SK-N-SH treated with all-trans-retinoic acid at 6 μM for 48 hours (cell line): ENCODE measurements around the gene RPL21.

Experiments used
- ATAC-seq: fragments of 200-7000 bp; cut with Tn5 transposase; 3 replicates; pipeline ENCODE4 v1.9.1; 2020; ENCODE audit warnings: mild to moderate bottlenecking, moderate library complexity
- ARNTL ChIP-seq: fragments of 450-650 bp; formaldehyde crosslinking; IDR thresholded peaks from 2 replicates; pipeline ENCODE4 v1.5.0; 2020; ENCODE audit warnings: low read depth, mild to moderate bottlenecking, moderate library complexity, borderline replicate concordance
- BACH2 ChIP-seq: fragments of 250-450 bp; sonication (Bioruptor Pico); IDR thresholded peaks from 2 replicates; pipeline ENCODE4 v1.9.0; 2021; ENCODE audit warnings: mild to moderate bottlenecking, borderline replicate concordance
- CSDC2 ChIP-seq: fragments of 250-450 bp; sonication (Bioruptor Pico); IDR thresholded peaks from 2 replicates; pipeline ENCODE4 v1.5.0; 2020; ENCODE audit warnings: mild to moderate bottlenecking, moderate library complexity
- ESRRG ChIP-seq: fragments of 250-450 bp; sonication (Bioruptor Pico); IDR thresholded peaks from 2 replicates; pipeline ENCODE4 v1.6.1; 2021; ENCODE audit warnings: mild to moderate bottlenecking
- GLIS3 ChIP-seq: fragments of 250-450 bp; sonication (Bioruptor Pico); IDR thresholded peaks from 2 replicates; pipeline ENCODE4 v1.5.0; 2020; ENCODE audit warnings: mild to moderate bottlenecking, moderate library complexity
- ISL1 ChIP-seq: fragments of 250-450 bp; sonication (Bioruptor Pico); IDR thresholded peaks from 2 replicates; pipeline ENCODE4 v2.1.2; 2022; ENCODE audit warnings: mild to moderate bottlenecking, moderate library complexity
- OSR1 ChIP-seq: fragments of 250-450 bp; sonication (Bioruptor Pico); IDR thresholded peaks from 2 replicates; pipeline ENCODE4 v1.8.0; 2022; ENCODE audit warnings: moderate library complexity, mild to moderate bottlenecking, inconsistent platforms
- PPARA ChIP-seq: fragments of 250-450 bp; sonication (Bioruptor Pico); IDR thresholded peaks from 2 replicates; pipeline ENCODE4 v1.5.0; 2020; ENCODE audit warnings: mild to moderate bottlenecking, borderline replicate concordance
- RARB ChIP-seq: fragments of 250-450 bp; sonication (Bioruptor Pico); IDR thresholded peaks from 2 replicates; pipeline ENCODE4 v1.8.0; 2021; ENCODE audit warnings: mild to moderate bottlenecking, moderate library complexity
- SNAI2 ChIP-seq: fragments of 250-450 bp; sonication (Bioruptor Pico); IDR thresholded peaks from 2 replicates; pipeline ENCODE4 v1.5.0; 2020; ENCODE audit warnings: mild to moderate bottlenecking, moderate library complexity
- TCF4 ChIP-seq: fragments of 250-450 bp; sonication (Bioruptor Pico); IDR thresholded peaks from 2 replicates; pipeline ENCODE4 v1.8.0; 2021; ENCODE audit warnings: mild to moderate bottlenecking, moderate library complexity, borderline replicate concordance
- TOX ChIP-seq: fragments of 250-450 bp; sonication (Bioruptor Pico); IDR thresholded peaks from 2 replicates; pipeline ENCODE4 v1.8.0; 2021; ENCODE audit warnings: mild to moderate bottlenecking, moderate library complexity, borderline replicate concordance
- ZC3H10 ChIP-seq: fragments of 250-450 bp; sonication (Bioruptor Pico); IDR thresholded peaks from 2 replicates; pipeline ENCODE4 v1.5.1; 2021; ENCODE audit warnings: mild to moderate bottlenecking, moderate library complexity
- ZFP3 ChIP-seq: fragments of 250-450 bp; sonication (Bioruptor Pico); IDR thresholded peaks from 2 replicates; pipeline ENCODE4 v1.5.0; 2020; ENCODE audit warnings: mild to moderate bottlenecking, moderate library complexity
- ZFP30 ChIP-seq: fragments of 450-650 bp; formaldehyde crosslinking; IDR thresholded peaks from 2 replicates; pipeline ENCODE4 v1.5.0; 2022; ENCODE audit warnings: mild to moderate bottlenecking, moderate library complexity
- ZNF70 ChIP-seq: fragments of 450-650 bp; formaldehyde crosslinking; IDR thresholded peaks from 2 replicates; pipeline ENCODE4 v1.5.0; 2020; ENCODE audit warnings: mild to moderate bottlenecking, moderate library complexity
- ZNF8 ChIP-seq: fragments of 450-650 bp; formaldehyde crosslinking; IDR thresholded peaks from 2 replicates; pipeline ENCODE4 v1.5.0; 2020; ENCODE audit warnings: mild to moderate bottlenecking, moderate library complexity
- TF ChIP-seq, protein P1 (sequence below): fragments of 250-450 bp; sonication (Bioruptor Pico); IDR thresholded peaks from 2 replicates; pipeline ENCODE4 v1.5.1; 2020; ENCODE audit warnings: low read depth, mild to moderate bottlenecking, moderate library complexity
- TF ChIP-seq, protein P2 (sequence below): fragments of 250-450 bp; sonication (Bioruptor Pico); IDR thresholded peaks from 2 replicates; pipeline ENCODE4 v1.8.0; 2021; ENCODE audit warnings: low read depth, mild to moderate bottlenecking, moderate library complexity, borderline replicate concordance
- TF ChIP-seq, protein P3 (sequence below): fragments of 250-450 bp; sonication (Bioruptor Pico); IDR thresholded peaks from 2 replicates; pipeline ENCODE4 v1.5.0; 2020; ENCODE audit warnings: mild to moderate bottlenecking, moderate library complexity
- TF ChIP-seq, protein P4 (sequence below): fragments of 250-450 bp; sonication (Bioruptor Pico); IDR thresholded peaks from 2 replicates; pipeline ENCODE4 v1.5.1; 2021; ENCODE audit warnings: mild to moderate bottlenecking, moderate library complexity
- TF ChIP-seq, protein P5 (sequence below): fragments of 250-450 bp; sonication (Bioruptor Pico); IDR thresholded peaks from 2 replicates; pipeline ENCODE4 v1.8.0; 2020; ENCODE audit warnings: mild to moderate bottlenecking, moderate library complexity, borderline replicate concordance

RPL21 gene

DNA sequence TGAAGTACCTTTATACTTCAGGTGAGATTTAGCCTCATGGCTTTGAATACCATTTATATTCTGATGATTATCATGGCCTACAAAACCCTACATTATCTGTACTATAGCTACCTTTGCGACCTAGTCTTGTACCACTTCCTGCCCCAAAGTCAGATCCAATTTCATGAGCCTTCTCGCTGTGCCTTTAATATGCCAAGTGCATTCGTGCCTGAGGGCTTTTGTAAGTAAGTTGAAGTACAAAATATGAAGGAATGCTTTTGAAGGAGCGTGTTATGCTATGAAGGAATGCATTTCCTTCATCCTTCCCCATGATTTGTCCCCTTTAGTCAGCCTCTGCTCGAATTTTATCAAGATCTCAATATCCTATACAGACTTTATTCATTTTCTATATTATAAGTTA, 10.0 kb downstream of the RPL21 start:
- TF ChIP-seq ZFP30 (CRISPR knock-in tag) = no peak
- TF ChIP-seq RARB (CRISPR knock-in tag) = no peak
- TF ChIP-seq, protein P1, sequence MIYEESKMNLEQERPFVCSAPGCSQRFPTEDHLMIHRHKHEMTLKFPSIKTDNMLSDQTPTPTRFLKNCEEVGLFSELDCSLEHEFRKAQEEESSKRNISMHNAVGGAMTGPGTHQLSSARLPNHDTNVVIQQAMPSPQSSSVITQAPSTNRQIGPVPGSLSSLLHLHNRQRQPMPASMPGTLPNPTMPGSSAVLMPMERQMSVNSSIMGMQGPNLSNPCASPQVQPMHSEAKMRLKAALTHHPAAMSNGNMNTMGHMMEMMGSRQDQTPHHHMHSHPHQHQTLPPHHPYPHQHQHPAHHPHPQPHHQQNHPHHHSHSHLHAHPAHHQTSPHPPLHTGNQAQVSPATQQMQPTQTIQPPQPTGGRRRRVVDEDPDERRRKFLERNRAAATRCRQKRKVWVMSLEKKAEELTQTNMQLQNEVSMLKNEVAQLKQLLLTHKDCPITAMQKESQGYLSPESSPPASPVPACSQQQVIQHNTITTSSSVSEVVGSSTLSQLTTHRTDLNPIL = no peak
- no peak for TF ChIP-seq ARNTL (CRISPR knock-in tag)
- TF ChIP-seq ZNF8 (CRISPR knock-in tag) = no peak
- TF ChIP-seq ESRRG (CRISPR knock-in tag) = no peak
- no peak for TF ChIP-seq GLIS3 (CRISPR knock-in tag)
- TF ChIP-seq, protein P2, sequence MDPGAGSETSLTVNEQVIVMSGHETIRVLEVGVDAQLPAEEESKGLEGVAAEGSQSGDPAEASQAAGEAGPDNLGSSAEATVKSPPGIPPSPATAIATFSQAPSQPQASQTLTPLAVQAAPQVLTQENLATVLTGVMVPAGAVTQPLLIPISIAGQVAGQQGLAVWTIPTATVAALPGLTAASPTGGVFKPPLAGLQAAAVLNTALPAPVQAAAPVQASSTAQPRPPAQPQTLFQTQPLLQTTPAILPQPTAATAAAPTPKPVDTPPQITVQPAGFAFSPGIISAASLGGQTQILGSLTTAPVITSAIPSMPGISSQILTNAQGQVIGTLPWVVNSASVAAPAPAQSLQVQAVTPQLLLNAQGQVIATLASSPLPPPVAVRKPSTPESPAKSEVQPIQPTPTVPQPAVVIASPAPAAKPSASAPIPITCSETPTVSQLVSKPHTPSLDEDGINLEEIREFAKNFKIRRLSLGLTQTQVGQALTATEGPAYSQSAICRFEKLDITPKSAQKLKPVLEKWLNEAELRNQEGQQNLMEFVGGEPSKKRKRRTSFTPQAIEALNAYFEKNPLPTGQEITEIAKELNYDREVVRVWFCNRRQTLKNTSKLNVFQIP (CRISPR knock-in tag) = no peak
- no peak for TF ChIP-seq BACH2 (CRISPR knock-in tag)
- TF ChIP-seq ZC3H10 = no peak
- TF ChIP-seq ISL1 (CRISPR knock-in tag) = no peak
- no peak for TF ChIP-seq ZFP3 (CRISPR knock-in tag)
- TF ChIP-seq TOX (CRISPR knock-in tag) = no peak
- TF ChIP-seq, protein P3, sequence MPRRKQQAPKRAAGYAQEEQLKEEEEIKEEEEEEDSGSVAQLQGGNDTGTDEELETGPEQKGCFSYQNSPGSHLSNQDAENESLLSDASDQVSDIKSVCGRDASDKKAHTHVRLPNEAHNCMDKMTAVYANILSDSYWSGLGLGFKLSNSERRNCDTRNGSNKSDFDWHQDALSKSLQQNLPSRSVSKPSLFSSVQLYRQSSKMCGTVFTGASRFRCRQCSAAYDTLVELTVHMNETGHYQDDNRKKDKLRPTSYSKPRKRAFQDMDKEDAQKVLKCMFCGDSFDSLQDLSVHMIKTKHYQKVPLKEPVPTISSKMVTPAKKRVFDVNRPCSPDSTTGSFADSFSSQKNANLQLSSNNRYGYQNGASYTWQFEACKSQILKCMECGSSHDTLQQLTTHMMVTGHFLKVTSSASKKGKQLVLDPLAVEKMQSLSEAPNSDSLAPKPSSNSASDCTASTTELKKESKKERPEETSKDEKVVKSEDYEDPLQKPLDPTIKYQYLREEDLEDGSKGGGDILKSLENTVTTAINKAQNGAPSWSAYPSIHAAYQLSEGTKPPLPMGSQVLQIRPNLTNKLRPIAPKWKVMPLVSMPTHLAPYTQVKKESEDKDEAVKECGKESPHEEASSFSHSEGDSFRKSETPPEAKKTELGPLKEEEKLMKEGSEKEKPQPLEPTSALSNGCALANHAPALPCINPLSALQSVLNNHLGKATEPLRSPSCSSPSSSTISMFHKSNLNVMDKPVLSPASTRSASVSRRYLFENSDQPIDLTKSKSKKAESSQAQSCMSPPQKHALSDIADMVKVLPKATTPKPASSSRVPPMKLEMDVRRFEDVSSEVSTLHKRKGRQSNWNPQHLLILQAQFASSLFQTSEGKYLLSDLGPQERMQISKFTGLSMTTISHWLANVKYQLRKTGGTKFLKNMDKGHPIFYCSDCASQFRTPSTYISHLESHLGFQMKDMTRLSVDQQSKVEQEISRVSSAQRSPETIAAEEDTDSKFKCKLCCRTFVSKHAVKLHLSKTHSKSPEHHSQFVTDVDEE (CRISPR knock-in tag) = no peak
- no peak for TF ChIP-seq ZNF70
- TF ChIP-seq, protein P4, sequence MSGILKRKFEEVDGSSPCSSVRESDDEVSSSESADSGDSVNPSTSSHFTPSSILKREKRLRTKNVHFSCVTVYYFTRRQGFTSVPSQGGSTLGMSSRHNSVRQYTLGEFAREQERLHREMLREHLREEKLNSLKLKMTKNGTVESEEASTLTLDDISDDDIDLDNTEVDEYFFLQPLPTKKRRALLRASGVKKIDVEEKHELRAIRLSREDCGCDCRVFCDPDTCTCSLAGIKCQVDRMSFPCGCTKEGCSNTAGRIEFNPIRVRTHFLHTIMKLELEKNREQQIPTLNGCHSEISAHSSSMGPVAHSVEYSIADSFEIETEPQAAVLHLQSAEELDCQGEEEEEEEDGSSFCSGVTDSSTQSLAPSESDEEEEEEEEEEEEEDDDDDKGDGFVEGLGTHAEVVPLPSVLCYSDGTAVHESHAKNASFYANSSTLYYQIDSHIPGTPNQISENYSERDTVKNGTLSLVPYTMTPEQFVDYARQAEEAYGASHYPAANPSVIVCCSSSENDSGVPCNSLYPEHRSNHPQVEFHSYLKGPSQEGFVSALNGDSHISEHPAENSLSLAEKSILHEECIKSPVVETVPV (CRISPR knock-in tag) = no peak
- TF ChIP-seq PPARA (CRISPR knock-in tag) = no peak
- no peak for ATAC-seq

DNA sequence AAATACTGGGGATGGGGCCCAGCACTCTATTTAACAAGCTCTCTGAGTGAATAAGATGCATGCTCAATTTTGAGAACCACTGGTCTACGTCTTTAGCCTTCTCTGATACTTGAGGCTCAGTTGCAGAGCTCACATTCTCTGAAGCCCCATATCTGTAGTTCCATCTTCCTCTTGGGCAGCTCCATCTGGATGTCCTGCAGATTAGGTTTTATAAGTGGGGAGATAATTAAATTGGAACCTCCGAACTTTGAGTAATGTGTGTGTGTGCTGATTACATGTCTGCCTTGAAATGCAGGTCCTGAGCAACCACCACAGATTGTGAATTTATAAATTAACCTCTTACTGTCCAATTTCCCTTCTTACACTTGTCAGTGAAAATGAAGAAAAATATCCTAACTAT, 12.1 kb downstream of the RPL21 start:
- ATAC-seq = peak; percentile 57
- TF ChIP-seq ZC3H10 = no peak
- TF ChIP-seq, protein P5, sequence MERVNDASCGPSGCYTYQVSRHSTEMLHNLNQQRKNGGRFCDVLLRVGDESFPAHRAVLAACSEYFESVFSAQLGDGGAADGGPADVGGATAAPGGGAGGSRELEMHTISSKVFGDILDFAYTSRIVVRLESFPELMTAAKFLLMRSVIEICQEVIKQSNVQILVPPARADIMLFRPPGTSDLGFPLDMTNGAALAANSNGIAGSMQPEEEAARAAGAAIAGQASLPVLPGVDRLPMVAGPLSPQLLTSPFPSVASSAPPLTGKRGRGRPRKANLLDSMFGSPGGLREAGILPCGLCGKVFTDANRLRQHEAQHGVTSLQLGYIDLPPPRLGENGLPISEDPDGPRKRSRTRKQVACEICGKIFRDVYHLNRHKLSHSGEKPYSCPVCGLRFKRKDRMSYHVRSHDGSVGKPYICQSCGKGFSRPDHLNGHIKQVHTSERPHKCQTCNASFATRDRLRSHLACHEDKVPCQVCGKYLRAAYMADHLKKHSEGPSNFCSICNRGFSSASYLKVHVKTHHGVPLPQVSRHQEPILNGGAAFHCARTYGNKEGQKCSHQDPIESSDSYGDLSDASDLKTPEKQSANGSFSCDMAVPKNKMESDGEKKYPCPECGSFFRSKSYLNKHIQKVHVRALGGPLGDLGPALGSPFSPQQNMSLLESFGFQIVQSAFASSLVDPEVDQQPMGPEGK (CRISPR knock-in tag) = no peak
- TF ChIP-seq BACH2 (CRISPR knock-in tag) = no peak
- TF ChIP-seq SNAI2 (CRISPR knock-in tag) = peak; percentile 87
- TF ChIP-seq, protein P2 (CRISPR knock-in tag) = no peak
- TF ChIP-seq, protein P1 = peak; percentile 76; the same call in 1 of the 2 replicates
- TF ChIP-seq GLIS3 (CRISPR knock-in tag) = peak; percentile 82; the same call in 1 of the 2 replicates
- TF ChIP-seq TCF4 (CRISPR knock-in tag) = peak; percentile 96
- TF ChIP-seq PPARA (CRISPR knock-in tag) = no peak
- TF ChIP-seq ARNTL (CRISPR knock-in tag) = no peak
- TF ChIP-seq OSR1 = no peak
- no peak for TF ChIP-seq ZFP30 (CRISPR knock-in tag)
- TF ChIP-seq TOX (CRISPR knock-in tag) = no peak
- no peak for TF ChIP-seq RARB (CRISPR knock-in tag)
- peak; percentile 61; the same call in 1 of the 2 replicates for TF ChIP-seq ZFP3 (CRISPR knock-in tag)
- peak; percentile 59 for TF ChIP-seq ZNF70
- peak; percentile 91 for TF ChIP-seq ISL1 (CRISPR knock-in tag)
- TF ChIP-seq CSDC2 (CRISPR knock-in tag) = no peak
- TF ChIP-seq ZNF8 (CRISPR knock-in tag) = no peak
- TF ChIP-seq, protein P3 (CRISPR knock-in tag) = peak; percentile 87
